Cardiac muscle cell (in vitro differentiated cells and primary cell): ENCODE measurements around the gene CLDN34. TPM values are rescaled to one million over a fixed set of nuclear protein-coding genes. Genes with fewer than 3 reads are reported as not detected.

Experiments used
- DNase-seq, 2 donors: peaks; one replicate each; pipeline versions ENCODE4 v3.0.0 to v3.0.0-alpha.2; 2010 to 2017; ENCODE audit warnings: low read depth in 1 of 2, low spot score in 1 of 2
- H3K27ac ChIP-seq: fragments of 200-600 bp; sonication (generic); 2 replicates; pipeline ENCODE4 v1.5.1; 2016
- H3K27me3 ChIP-seq: fragments of 200-600 bp; sonication (generic); 2 replicates; pipeline ENCODE4 v1.6.0; 2016; ENCODE audit warnings: control low read depth
- H3K36me3 ChIP-seq: fragments of 200-600 bp; sonication (generic); 2 replicates; pipeline ENCODE4 v1.5.1; 2016; ENCODE audit warnings: control low read depth
- H3K4me1 ChIP-seq: fragments of 200-600 bp; sonication (generic); 2 replicates; pipeline ENCODE4 v1.8.1; 2017; ENCODE audit warnings: low read depth, mild to moderate bottlenecking, mixed run types
- H3K4me3 ChIP-seq: fragments of 200-600 bp; sonication (generic); 2 replicates; pipeline ENCODE4 v1.5.1; 2016; ENCODE audit warnings: mild to moderate bottlenecking
- H3K9me3 ChIP-seq: fragments of 200-600 bp; sonication (generic); 2 replicates; pipeline ENCODE4 v1.5.1; 2017; ENCODE audit warnings: low read depth, mild to moderate bottlenecking, control low read depth
- polyA plus RNA-seq: library from polyadenylated mRNA; unstranded; fragments of >200 nt; fragmentation: Nextera tagmentation; extraction: Ambion mirVana; gene quantifications from 2 replicates; pipeline ENCODE4 v1.2.1, GENCODE V29; 2016
- total RNA-seq: library from RNA; depleted of rRNA; stranded (reverse); fragments of >200 nt; gene quantifications from 2 replicates; pipeline ENCODE4 v1.2.3, GENCODE V29; 2016
- TF ChIP-seq, protein P1 (sequence below): IDR thresholded peaks from 2 replicates; pipeline ENCODE4 v1.5.1; 2012; ENCODE audit warnings: low read depth, mild to moderate bottlenecking, low read length

CLDN34 gene
- total and polyA plus RNA-seq, 2 experiments from 2014 or later: not detected

DNA sequence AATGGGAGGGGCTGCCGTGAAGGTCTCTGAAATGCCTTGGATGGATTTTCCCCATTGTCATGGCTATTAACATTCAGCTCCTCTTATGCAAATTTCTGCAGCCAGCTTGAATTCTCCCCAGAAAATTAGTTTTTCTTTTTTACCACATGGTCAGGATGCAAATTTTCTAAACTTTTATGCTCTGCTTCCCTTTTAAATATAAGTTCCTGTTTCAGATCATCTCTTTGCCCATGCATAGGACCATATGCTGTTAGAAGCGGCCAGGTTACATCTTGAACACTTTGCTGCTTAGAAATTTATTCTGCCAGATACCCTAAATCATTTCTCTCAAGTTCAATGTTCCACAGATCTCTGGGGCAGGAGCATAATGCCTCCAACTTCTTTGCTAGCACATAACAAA is 13.8 kb upstream of the CLDN34 start:
- TF ChIP-seq, protein P1, sequence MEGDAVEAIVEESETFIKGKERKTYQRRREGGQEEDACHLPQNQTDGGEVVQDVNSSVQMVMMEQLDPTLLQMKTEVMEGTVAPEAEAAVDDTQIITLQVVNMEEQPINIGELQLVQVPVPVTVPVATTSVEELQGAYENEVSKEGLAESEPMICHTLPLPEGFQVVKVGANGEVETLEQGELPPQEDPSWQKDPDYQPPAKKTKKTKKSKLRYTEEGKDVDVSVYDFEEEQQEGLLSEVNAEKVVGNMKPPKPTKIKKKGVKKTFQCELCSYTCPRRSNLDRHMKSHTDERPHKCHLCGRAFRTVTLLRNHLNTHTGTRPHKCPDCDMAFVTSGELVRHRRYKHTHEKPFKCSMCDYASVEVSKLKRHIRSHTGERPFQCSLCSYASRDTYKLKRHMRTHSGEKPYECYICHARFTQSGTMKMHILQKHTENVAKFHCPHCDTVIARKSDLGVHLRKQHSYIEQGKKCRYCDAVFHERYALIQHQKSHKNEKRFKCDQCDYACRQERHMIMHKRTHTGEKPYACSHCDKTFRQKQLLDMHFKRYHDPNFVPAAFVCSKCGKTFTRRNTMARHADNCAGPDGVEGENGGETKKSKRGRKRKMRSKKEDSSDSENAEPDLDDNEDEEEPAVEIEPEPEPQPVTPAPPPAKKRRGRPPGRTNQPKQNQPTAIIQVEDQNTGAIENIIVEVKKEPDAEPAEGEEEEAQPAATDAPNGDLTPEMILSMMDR: no peak
- H3K36me3 ChIP-seq: peaks cover under 1% of the 10 kb centered on the region
- H3K4me1 ChIP-seq: no peaks in the 10 kb centered on the region
- H3K4me3 ChIP-seq: no peak overlapping the region
- no peaks in the 10 kb centered on the region for H3K27me3 ChIP-seq
- H3K9me3 ChIP-seq: no peaks in the 10 kb centered on the region
- no peak for DNase-seq
- no peak overlapping the region for H3K27ac ChIP-seq

DNA sequence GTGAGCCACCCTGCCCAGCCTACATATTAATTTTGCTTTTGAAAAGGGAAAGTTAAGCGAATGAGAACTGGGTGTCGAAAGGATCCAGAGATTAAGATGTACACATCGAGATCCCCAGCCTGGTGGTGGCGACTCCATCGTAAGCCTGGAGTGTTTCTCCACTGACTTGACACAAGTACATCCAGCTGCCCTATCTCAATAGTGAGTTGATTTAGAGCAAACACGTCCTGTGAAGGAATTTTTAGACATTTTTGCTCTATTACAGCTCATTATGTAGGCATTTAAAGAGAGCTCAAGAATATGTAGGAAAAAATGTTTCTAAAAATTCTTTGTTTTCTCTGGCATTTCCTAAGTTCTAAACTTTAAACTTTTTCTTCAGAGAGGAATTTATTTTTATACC is 11.7 kb upstream of the CLDN34 start:
- Histone ChIP-seq H3K4me1 (no peaks in the 10 kb centered on the region), H3K9me3 (no peaks in the 10 kb centered on the region), H3K4me3 (no peak overlapping the region), H3K36me3 (no peaks in the 10 kb centered on the region), H3K27ac (no peak overlapping the region), H3K27me3 (no peaks in the 10 kb centered on the region)
- peak in 1 of 2 donors; percentile 71 for DNase-seq
- TF ChIP-seq, protein P1: no peak

DNA sequence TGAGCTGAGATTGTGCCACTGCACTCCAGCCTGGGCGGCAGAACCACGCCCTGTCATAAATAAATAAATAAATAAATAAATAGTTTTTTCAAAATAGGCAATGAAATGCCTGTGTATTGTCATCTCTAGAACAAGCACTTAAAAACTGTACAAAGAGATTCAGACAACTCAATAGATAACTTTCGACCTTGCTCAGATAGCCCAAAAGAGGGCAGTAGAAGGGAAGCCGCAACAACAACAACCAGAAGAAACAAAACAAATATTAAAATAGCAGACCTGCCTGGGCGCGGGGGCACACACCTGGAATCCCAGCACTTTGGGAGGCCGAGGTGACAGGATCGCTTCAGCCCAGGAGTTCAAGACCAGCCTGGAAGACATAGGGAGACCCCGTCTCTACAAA is 9.4 kb upstream of the CLDN34 start:
- Histone ChIP-seq H3K4me1 (no peaks in the 10 kb centered on the region), H3K27ac (no peak overlapping the region), H3K27me3 (no peaks in the 10 kb centered on the region), H3K4me3 (no peak overlapping the region), H3K9me3 (no peaks in the 10 kb centered on the region), H3K36me3 (no peaks in the 10 kb centered on the region)
- no peak for DNase-seq
- TF ChIP-seq, protein P1: no peak

DNA sequence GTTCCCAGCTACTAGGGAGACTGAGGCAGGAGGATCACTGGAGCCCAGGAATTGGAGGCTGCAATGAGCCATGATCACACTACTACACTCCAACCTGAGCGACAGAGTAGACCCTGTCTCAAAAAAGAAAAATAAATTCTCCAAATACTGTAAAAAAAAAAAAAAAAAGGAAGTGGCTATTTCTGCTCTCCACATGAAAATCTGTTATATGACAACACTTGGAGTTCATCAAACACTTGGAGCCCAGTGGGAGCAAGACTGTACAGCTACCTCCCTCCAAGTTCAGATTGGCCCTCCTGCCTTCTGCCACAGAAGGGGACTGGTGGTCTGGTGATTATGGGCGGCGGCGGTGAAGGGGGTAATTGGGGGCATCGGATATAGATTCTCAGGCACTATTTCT is 9.0 kb upstream of the CLDN34 start:
- no peaks in the 10 kb centered on the region for H3K36me3 ChIP-seq
- TF ChIP-seq, protein P1: no peak
- no peak overlapping the region for H3K27ac ChIP-seq
- no peaks in the 10 kb centered on the region for H3K27me3 ChIP-seq
- no peaks in the 10 kb centered on the region for H3K9me3 ChIP-seq
- DNase-seq: no peak
- no peaks in the 10 kb centered on the region for H3K4me1 ChIP-seq
- H3K4me3 ChIP-seq: no peak overlapping the region

DNA sequence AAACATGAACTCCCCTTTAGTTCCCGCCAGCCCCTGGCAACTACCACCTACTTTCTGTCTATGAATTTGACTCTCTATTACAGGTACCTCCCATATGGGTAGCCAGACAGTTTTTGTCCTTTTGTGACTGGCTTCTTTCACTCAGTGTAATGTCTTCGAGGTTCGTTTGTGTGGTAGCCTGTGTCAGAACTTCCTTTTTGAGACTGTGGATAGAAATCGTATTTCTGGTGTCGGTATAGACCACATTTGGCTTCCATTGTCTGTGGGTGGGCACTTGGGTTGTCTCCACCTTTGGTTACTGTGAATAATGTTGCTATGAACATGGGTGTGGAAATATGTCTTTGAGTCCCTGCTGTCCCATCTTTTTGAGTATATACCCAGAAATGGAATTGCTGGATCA is 5.4 kb upstream of the CLDN34 start:
- Histone ChIP-seq H3K27me3 (no peaks in the 10 kb centered on the region), H3K4me1 (no peaks in the 10 kb centered on the region), H3K36me3 (no peaks in the 10 kb centered on the region), H3K27ac (no peak overlapping the region), H3K4me3 (no peak overlapping the region), H3K9me3 (no peaks in the 10 kb centered on the region)
- TF ChIP-seq, protein P1: no peak
- DNase-seq: no peak

DNA sequence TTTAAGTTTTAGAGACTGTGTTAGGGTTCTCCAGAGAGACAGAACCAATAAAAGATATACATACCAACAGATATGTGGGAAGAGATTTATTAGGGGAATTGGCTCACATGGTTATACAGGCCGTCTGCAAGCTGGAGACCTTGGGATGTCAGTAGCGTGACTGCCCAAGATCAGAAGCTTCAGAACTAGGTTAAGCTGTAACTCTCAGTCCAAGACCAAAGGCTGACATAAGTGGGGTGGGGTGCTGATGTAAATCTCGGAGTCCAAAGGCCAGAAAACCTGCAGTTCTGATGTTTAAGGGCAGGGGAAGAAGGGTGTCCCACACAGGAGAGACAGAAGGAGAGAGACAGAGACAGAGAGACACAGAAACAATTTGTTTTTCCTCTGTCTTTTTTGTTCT is 10.5 kb downstream of the CLDN34 start:
- no peaks in the 10 kb centered on the region for H3K4me1 ChIP-seq
- no peak for DNase-seq
- H3K27ac ChIP-seq: no peak overlapping the region
- H3K36me3 ChIP-seq: no peaks in the 10 kb centered on the region
- no peaks in the 10 kb centered on the region for H3K9me3 ChIP-seq
- H3K27me3 ChIP-seq: no peaks in the 10 kb centered on the region
- no peak overlapping the region for H3K4me3 ChIP-seq
- TF ChIP-seq, protein P1: no peak
